Stimulated activated CD8-positive, alpha-beta memory T cell treated with anti-CD3 and anti-CD28 coated beads, Interleukin-7, amount 100 ng/mL, for 48 hours (primary cell): ENCODE measurements around the gene FJX1.
"Not testable (repeated sequence)": the region's sequence is repeated elsewhere in the genome, so short reads cannot be mapped to it uniquely, and the experiment has no call there.

ENCODE experiments used
- DNase-seq, 2 donors: peaks; one replicate each; pipeline ENCODE4 v3.0.0-alpha.2; 2020; ENCODE audit warnings: low read depth in 1 of 2; ENCODE audit errors: extremely low read depth in 1 of 2

The FJX1 gene

DNA sequence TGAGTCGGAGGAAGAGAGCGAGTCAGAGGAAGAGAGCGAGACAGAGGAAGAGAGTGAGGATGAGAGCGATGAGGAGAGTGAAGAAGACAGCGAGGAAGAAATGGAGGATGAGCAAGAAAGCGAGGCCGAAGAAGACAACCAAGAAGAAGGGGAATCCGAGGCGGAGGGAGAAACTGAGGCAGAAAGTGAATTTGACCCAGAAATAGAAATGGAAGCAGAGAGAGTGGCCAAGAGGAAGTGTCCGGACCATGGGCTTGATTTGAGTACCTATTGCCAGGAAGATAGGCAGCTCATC is 45.1 kb downstream of the FJX1 start:
- DNase-seq: no peak

DNA sequence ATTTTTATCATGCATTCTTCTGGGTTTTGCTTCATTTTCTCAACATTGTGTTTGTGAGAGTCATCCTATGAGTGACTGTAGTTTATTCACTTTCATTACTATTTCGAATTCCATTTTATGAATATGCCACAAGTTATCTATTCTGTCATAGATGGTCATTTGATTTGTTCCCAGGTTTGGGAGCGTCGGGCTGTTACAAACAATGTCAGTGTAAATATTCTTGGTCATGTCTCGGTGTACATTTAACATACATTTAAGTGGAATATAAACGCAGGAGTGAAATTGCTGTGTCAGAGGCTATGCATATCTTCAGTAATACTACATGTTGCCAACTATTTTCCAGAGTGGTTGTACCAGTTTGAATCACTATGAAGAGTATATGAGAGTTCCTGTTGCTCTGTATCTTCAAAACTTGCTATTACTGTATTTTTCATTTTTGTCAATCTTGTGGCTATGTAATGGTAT is 46.7 kb downstream of the FJX1 start:
- DNase-seq: no peak

DNA sequence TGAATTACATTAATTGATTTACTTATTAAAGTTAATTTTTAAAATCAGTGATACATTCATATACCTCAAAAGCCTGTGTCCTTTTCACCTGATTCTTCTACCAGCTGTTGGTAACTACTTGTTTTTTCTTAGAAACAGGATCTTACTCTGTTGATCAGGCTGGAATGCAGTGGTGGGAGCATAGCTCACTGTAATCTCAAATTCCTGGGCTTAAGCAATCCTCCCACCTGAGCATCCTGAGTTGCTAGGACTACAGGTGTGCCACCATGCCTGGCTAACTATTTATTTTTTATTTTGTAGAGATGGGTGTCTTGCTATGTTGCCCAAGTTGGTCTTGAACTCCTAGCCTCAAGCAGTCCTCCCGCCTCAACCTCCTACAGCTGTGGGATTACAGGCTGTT is 49.0 kb downstream of the FJX1 start:
- DNase-seq: no peak

DNA sequence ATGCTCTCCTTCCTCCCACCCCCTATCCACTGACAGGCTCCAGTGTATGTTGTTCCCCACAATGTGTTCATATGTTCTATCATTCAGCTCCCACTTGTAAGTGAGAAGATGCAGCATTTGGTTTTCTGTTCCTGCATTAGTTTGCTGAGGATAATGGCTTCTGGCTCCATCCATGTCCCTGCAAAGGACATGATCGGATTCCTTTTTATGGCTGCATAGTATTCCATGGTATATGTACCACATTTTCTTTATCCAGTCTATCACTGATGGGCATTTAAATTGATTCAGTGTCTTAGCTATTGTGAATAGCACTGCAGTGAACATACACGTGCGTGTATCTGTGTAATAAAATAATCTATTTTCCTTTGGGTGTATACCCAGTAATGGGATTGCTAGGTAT is 50.1 kb downstream of the FJX1 start:
- not testable (repeated sequence) for DNase-seq
